ENCODE measurements around the gene PSPN.

PSPN gene

DNA sequence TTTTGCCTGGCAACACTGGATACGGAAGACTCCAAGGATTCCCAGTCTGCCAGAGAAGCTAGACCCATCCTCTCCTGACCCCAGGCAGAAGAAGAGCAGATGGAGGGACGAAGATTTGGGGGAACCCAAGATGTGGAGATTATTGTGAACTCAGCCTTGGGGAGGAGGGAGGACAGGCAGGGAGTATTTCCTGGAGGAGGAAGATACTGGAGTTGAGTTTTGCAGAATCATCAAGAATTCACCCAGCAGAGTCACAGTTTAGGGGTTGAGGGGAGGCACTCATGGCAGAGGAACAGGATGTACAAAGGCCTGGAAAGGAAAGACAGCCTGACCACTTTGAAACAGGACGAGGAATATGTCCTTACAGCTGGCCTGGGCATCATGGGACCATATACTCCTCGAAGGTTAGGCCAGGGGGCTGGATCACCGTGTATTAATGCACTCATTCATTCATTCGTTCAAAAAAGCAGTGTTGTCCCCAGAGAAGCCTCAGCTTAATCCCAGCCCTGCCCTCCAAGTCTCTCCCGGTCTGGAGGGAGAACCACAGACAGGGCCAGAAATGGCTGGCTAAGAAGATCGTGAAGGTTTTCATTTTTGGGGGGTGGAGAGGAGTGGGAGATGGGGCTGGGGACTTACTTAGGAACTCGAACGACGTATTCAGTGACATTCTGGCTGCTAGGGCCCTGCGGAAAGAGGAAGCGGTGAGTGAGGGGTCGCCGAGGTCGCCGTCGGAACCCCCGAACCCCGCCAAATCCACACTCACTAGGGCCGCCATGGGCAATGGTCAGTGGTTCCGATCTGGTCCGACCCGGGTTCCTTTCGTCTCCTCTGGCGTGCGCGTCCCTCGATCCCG is 16.7 kb upstream of the PSPN start:
- no peak for DNase-seq (ENCODE audit: low read depth)
- TF ChIP-seq, protein P1, sequence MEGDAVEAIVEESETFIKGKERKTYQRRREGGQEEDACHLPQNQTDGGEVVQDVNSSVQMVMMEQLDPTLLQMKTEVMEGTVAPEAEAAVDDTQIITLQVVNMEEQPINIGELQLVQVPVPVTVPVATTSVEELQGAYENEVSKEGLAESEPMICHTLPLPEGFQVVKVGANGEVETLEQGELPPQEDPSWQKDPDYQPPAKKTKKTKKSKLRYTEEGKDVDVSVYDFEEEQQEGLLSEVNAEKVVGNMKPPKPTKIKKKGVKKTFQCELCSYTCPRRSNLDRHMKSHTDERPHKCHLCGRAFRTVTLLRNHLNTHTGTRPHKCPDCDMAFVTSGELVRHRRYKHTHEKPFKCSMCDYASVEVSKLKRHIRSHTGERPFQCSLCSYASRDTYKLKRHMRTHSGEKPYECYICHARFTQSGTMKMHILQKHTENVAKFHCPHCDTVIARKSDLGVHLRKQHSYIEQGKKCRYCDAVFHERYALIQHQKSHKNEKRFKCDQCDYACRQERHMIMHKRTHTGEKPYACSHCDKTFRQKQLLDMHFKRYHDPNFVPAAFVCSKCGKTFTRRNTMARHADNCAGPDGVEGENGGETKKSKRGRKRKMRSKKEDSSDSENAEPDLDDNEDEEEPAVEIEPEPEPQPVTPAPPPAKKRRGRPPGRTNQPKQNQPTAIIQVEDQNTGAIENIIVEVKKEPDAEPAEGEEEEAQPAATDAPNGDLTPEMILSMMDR (IDR thresholded peaks at IDR 0.05; ENCODE audit: low read depth, low read length, missing control alignments) = no peak
- H3K4me3 ChIP-seq (ENCODE audit: low read depth, low read length) = peak overlapping the region; percentile 88

DNA sequence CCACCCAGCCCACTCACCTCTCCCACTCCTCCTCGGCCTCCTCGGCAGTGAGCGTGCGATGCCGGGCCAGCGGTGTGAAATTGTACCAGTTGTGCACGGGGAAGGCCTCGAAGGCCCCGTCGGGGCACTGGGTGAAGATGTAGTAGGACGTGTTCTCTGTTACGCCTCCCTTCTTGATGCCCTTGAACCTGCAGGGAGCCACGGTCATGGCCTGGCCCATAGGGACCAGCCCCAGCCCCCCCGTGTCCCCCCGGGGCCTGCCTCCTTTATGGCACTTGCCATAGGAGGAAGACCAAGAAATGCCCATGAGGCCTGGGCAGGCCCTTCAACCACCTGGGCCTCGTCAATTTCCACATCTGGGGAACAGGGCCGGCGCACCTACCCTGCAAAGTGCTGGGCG is 11.6 kb upstream of the PSPN start:
- DNase-seq (ENCODE audit: low read depth) = no peak
- TF ChIP-seq, protein P1 (IDR thresholded peaks at IDR 0.05; ENCODE audit: low read depth, low read length, missing control alignments) = no peak
- H3K4me3 ChIP-seq (ENCODE audit: low read depth, low read length) = no peak overlapping the region

DNA sequence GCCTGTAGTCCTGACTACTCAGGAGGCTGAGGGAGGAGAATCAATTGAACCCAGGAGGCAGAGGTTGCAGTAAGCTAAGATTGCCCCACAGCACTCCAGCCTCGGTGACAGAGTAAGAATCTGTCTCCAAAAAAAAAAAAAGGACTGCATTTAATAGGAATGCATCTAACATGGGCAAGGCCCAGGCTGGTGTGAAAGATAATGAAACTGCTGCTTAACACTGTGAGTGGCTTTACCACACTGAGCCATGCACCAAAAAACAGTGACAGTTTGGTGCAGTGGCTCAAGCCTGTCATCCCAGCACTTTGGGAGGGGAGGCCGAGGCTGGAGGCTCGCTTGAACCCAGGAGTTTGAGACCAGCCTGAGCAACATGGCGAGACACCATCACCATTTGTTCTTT is 8.6 kb upstream of the PSPN start:
- TF ChIP-seq, protein P1 (IDR thresholded peaks at IDR 0.05; ENCODE audit: low read depth, low read length, missing control alignments) = no peak
- H3K4me3 ChIP-seq (ENCODE audit: low read depth, low read length) = no peak overlapping the region
- no peak for DNase-seq (ENCODE audit: low read depth)

DNA sequence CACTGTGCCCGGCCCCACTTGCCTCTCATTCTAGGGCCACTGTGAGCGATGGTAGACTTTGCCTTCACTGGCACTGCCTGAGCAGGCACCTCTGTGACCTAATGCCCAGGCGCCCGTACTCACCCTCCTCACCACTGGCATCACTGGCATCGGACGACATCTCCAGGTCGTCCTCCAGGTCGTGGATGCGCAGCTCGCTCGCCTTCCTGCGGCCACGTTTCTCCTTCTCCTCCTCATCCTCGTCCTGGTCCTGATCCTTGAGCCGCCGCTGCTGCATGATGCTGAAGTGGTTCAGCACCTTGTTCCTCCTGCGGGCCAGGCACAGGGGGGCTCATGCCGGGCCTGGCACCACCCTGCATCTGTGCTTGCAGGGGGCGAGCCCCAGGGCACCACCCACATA is 7.5 kb upstream of the PSPN start:
- DNase-seq (ENCODE audit: low read depth) = no peak
- H3K4me3 ChIP-seq (ENCODE audit: low read depth, low read length) = no peak overlapping the region
- TF ChIP-seq, protein P1 (IDR thresholded peaks at IDR 0.05; ENCODE audit: low read depth, low read length, missing control alignments) = no peak

DNA sequence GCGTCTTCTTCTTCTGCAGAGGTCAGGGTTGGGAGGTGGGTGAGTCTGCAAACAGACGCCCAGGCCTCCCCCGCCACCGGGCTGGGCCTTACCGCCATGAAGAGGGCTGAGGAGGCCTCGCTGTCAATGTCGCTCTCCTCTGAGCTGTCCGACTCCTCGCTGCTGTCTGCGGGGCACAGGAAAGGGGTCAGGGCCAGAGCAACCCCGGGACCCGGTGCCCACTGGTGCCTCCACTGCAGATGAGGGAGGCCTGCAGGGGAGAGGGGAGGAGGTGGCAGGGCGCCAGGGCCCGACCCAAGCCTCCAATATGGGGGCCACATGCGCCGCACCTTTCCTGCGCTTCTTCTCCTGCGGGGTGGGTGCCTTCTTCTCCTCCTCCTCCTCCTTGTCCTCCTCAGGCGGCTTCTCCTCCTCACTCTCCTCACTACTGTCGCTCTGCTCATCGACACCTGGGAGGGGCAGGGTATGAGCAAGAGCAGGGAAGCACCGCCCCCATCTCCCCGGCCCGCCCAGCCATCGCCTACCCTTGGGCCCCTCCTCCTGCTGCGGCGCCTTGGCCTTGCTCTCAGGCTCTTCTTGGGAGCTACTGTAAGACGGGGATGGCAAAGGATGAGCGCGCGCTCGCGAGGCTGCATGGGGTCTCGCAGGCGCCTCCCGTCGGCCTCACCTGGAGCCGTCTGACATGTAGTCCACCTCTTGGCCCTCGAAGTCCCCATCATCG is 5.5 kb upstream of the PSPN start:
- TF ChIP-seq, protein P1 (IDR thresholded peaks at IDR 0.05; ENCODE audit: low read depth, low read length, missing control alignments) = no peak
- H3K4me3 ChIP-seq (ENCODE audit: low read depth, low read length) = no peak overlapping the region
- no peak for DNase-seq (ENCODE audit: low read depth)

DNA sequence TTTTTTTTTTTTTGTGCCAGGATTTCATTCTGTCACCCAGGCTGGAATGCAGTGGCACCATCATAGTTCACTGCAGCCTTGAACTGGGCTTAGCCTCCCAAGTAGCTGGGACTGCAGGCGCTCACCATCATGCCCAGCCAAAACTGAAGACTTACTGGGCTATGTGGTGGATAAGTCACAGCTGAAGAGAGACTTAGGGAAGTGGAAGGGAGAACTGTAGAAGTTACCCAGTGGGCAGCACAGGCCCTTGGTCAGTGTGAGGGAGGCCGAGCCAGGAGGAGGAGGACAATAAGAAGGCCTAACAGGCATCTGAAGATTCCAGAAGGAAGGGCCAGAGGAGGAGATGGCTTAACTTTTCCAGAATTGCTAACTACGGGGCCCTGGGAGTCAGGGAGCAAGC is 4.0 kb upstream of the PSPN start:
- no peak overlapping the region for H3K4me3 ChIP-seq (ENCODE audit: low read depth, low read length)
- TF ChIP-seq, protein P1 (IDR thresholded peaks at IDR 0.05; ENCODE audit: low read depth, low read length, missing control alignments) = no peak
- no peak for DNase-seq (ENCODE audit: low read depth)

Measured in GM12864 (cell line).